ENCODE data around the gene ULK1. TPM values are rescaled to one million over a fixed set of nuclear protein-coding genes. Genes with fewer than 3 reads are reported as not detected.

The ULK1 gene
- total RNA-seq, 2 donors from 2014 or later: 20.3 to 31.9 TPM

- intact Hi-C loops (cut with DNase I): loop anchor here (2.0 to 10.0 kb wide), 2 partner anchors 95 to 151 kb away; partner anchors contain the start of gene EP400
- DNase-seq: no peak
- no peak for TF ChIP-seq CTCF (IDR thresholded peaks at IDR 0.05)
These were observed 44.5 kb upstream of the ULK1 start for GRCh38 chr12:131849700-131850553.

GRCh38 chr12:131850856-131851559 is 43.4 kb upstream of the ULK1 start:
- no peak overlapping the region for H3K4me3 ChIP-seq
- peak; percentile 75 for TF ChIP-seq CTCF (IDR thresholded peaks at IDR 0.05)
- intact Hi-C loops (cut with DNase I): loop anchor here (2.0 to 10.0 kb wide), 2 partner anchors 94 to 150 kb away; partner anchors contain the start of gene EP400

More at GRCh38 chr12:131849700-131850553, 44.5 kb upstream of the ULK1 start:
- Histone ChIP-seq H3K36me3 (no peaks in the 10 kb centered on the region), H3K27ac (no peak overlapping the region), H3K9ac (ENCODE audit: low read depth in 2 of 2, low read length in 2 of 2) (no peak overlapping the region), H3K9me3 (no peaks in the 10 kb centered on the region), H3K27me3 (no peaks in the 10 kb centered on the region), H3K4me1 (no peaks in the 10 kb centered on the region), H3K4me3 (no peak overlapping the region)

GRCh38 chr12:131851741-131852550 is 42.5 kb upstream of the ULK1 start:
- H3K27me3 ChIP-seq: peaks cover 5% of the 10 kb centered on the region
- no peak overlapping the region for H3K27ac ChIP-seq
- no peaks in the 10 kb centered on the region for H3K9me3 ChIP-seq
- intact Hi-C loops (cut with DNase I): loop anchor here (2.0 to 10.0 kb wide), 2 partner anchors 93 to 149 kb away; partner anchors contain the start of gene EP400
- H3K36me3 ChIP-seq: no peaks in the 10 kb centered on the region
- no peak overlapping the region for H3K9ac ChIP-seq (ENCODE audit: low read depth in 2 of 2, low read length in 2 of 2)
- no peaks in the 10 kb centered on the region for H3K4me1 ChIP-seq
- no peak for DNase-seq
- no peak for TF ChIP-seq CTCF (IDR thresholded peaks at IDR 0.05)
- no peak overlapping the region for H3K4me3 ChIP-seq

More at GRCh38 chr12:131850856-131851559, 43.4 kb upstream of the ULK1 start:
- DNase-seq: no peak
- Histone ChIP-seq H3K4me1 (no peaks in the 10 kb centered on the region), H3K9me3 (no peaks in the 10 kb centered on the region), H3K27me3 (peaks cover 5% of the 10 kb centered on the region), H3K36me3 (no peaks in the 10 kb centered on the region), H3K27ac (no peak overlapping the region), H3K9ac (ENCODE audit: low read depth in 2 of 2, low read length in 2 of 2) (no peak overlapping the region)

- DNase-seq: no peak
- Histone ChIP-seq H3K4me3 (no peak overlapping the region), H3K36me3 (no peaks in the 10 kb centered on the region), H3K9me3 (no peaks in the 10 kb centered on the region), H3K27ac (no peak overlapping the region), H3K27me3 (peaks cover 5% of the 10 kb centered on the region), H3K4me1 (no peaks in the 10 kb centered on the region), H3K9ac (ENCODE audit: low read depth in 2 of 2, low read length in 2 of 2) (no peak overlapping the region)
- no peak for TF ChIP-seq CTCF (IDR thresholded peaks at IDR 0.05)
- intact Hi-C loops (cut with DNase I): loop anchor here (10.0 kb wide), 1 partner anchor 92 kb away; the partner anchor contains the start of gene EP400
These were observed 41.7 kb upstream of the ULK1 start for GRCh38 chr12:131852551-131853299.
